Thoracic aorta (tissue), 2 donors: ENCODE results near the gene PROCR. TPM values are rescaled to one million over a fixed set of nuclear protein-coding genes. Genes with fewer than 3 reads are reported as not detected.
"Not testable (repeated sequence)": the region's sequence is repeated elsewhere in the genome, so short reads cannot be mapped to it uniquely, and the experiment has no call there.

Experiments used
- ATAC-seq: fragments of 150-250 bp; one replicate; pipeline ENCODE4 v1.8.0; 2017; ENCODE audit warnings: low read depth; ENCODE audit not compliant: insufficient number of reproducible peaks, low FRiP score
- DNase-seq: peaks from one replicate; pipeline ENCODE4 v3.0.0-alpha.2; 2020; ENCODE audit warnings: low spot score
- H3K27ac ChIP-seq, 2 donors: fragments of 200-600 bp; sonication (generic); 1 replicate in 1 of 2; 2 replicates in 1 of 2; pipeline ENCODE4 v1.5.1; 2016; ENCODE audit warnings: mild to moderate bottlenecking in 2 of 2, moderate library complexity in 2 of 2
- H3K27me3 ChIP-seq: fragments of 200-600 bp; sonication (generic); replicated peaks from 2 replicates; pipeline ENCODE4 v1.6.0; 2016; ENCODE audit warnings: mild to moderate bottlenecking; ENCODE audit not compliant: insufficient read depth
- H3K36me3 ChIP-seq: fragments of 200-600 bp; sonication (generic); one replicate; pipeline ENCODE4 v1.5.1; 2016
- H3K4me1 ChIP-seq, 2 donors: fragments of 200-600 bp; sonication (generic); 1 replicate in 1 of 2; 2 replicates in 1 of 2; pipeline versions ENCODE4 v1.5.1 to v1.6.0; 2016; ENCODE audit warnings: low read depth in 2 of 2, mild to moderate bottlenecking in 1 of 2; ENCODE audit not compliant: control insufficient read depth in 1 of 2
- H3K4me3 ChIP-seq: fragments of 200-600 bp; sonication (generic); 2 replicates; pipeline ENCODE4 v1.5.1; 2016; ENCODE audit warnings: mild to moderate bottlenecking
- H3K9me3 ChIP-seq: fragments of 200-600 bp; sonication (generic); 2 replicates; pipeline ENCODE4 v1.5.1; 2016
- total RNA-seq, 2 donors: library from RNA; depleted of rRNA; stranded (reverse); fragments of >200 nt; gene quantifications; one replicate each; pipeline versions ENCODE4 v1.1.0 to v1.2.3, GENCODE V29; 2016
- TF ChIP-seq, protein P1 (sequence below): fragments of 200-600 bp; sonication (generic); IDR thresholded peaks from one replicate; pipeline ENCODE4 v1.5.1; 2019; ENCODE audit warnings: antibody characterized with exemption

Gene PROCR
- total RNA-seq, 2 donors from 2014 or later = 66.9 to 74.7 TPM

DNA sequence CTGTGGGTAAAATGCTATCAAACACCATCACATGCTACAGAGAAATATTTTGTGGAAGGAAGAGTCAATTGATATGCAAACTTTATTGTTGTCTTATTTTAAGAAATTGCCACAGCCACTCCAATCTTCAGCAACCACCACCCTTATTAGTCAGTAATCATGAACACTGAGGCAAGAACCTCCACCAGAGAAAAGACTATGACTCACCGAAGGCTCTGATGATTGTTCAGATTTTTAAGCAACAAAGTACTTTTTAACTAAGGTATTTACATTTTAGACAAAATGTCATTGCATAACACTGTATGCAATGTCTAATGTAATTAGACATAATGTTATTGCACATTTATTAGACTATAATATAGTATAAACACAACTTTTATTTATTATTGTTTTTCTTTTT is 28.4 kb downstream of the PROCR start:
- Histone ChIP-seq H3K27me3 (no peaks in the 10 kb centered on the region), H3K36me3 (no peaks in the 10 kb centered on the region), H3K27ac (no peak overlapping the region), H3K4me3 (no peak overlapping the region), H3K9me3 (peaks cover 12% of the 10 kb centered on the region), H3K4me1 (no peaks in the 10 kb centered on the region)
- no peak for DNase-seq
- TF ChIP-seq, protein P1, sequence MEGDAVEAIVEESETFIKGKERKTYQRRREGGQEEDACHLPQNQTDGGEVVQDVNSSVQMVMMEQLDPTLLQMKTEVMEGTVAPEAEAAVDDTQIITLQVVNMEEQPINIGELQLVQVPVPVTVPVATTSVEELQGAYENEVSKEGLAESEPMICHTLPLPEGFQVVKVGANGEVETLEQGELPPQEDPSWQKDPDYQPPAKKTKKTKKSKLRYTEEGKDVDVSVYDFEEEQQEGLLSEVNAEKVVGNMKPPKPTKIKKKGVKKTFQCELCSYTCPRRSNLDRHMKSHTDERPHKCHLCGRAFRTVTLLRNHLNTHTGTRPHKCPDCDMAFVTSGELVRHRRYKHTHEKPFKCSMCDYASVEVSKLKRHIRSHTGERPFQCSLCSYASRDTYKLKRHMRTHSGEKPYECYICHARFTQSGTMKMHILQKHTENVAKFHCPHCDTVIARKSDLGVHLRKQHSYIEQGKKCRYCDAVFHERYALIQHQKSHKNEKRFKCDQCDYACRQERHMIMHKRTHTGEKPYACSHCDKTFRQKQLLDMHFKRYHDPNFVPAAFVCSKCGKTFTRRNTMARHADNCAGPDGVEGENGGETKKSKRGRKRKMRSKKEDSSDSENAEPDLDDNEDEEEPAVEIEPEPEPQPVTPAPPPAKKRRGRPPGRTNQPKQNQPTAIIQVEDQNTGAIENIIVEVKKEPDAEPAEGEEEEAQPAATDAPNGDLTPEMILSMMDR = no peak
- no peak for ATAC-seq

DNA sequence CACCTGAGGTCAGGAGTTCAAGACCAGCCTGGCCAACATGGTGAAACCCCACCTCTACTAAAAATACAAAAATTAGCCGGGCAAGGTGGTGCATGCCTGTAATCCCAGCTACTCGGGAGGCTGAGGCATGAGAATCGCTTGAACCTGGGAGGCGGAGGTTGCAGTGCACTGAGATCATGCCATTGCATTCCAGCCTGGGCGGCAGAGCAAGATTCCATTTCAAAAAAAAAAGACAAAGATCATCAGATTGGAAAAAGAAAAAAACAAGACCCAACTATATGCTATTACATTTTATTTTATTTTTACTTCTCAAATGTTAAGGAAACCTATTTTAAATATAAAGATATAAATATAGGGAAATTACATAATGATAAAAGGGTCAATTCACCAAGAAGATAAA is 29.6 kb downstream of the PROCR start:
- not testable (repeated sequence) for H3K27me3 ChIP-seq, H3K4me3 ChIP-seq, H3K27ac ChIP-seq, H3K36me3 ChIP-seq, ATAC-seq, DNase-seq, H3K4me1 ChIP-seq
- peaks cover 12% of the 10 kb centered on the region for H3K9me3 ChIP-seq

DNA sequence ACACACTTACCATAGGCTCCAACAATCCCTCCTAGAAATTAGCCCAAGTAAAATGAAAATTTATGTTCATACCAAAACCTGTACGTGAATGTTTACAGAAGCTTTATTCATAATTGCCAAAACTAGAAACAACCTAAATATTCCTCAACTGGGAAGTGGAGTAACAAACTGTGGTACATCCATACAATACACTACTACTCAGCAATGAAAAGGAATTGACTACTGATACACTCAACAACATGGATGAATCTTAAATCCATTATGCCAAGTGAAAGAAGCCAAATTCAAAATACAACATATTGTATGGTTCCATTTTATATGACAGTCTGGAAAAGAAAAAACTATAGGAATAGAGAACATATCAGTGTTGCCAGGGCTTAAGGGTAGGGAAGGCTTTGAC is 34.9 kb downstream of the PROCR start:
- Histone ChIP-seq H3K27ac (no peak overlapping the region), H3K27me3 (no peaks in the 10 kb centered on the region), H3K36me3 (no peaks in the 10 kb centered on the region), H3K4me3 (no peak overlapping the region), H3K4me1 (peaks cover 0 to 3% of the 10 kb centered on the region in 2 donors), H3K9me3 (no peaks in the 10 kb centered on the region)
- DNase-seq (no peak), ATAC-seq (no peak)
- TF ChIP-seq, protein P1 = no peak

DNA sequence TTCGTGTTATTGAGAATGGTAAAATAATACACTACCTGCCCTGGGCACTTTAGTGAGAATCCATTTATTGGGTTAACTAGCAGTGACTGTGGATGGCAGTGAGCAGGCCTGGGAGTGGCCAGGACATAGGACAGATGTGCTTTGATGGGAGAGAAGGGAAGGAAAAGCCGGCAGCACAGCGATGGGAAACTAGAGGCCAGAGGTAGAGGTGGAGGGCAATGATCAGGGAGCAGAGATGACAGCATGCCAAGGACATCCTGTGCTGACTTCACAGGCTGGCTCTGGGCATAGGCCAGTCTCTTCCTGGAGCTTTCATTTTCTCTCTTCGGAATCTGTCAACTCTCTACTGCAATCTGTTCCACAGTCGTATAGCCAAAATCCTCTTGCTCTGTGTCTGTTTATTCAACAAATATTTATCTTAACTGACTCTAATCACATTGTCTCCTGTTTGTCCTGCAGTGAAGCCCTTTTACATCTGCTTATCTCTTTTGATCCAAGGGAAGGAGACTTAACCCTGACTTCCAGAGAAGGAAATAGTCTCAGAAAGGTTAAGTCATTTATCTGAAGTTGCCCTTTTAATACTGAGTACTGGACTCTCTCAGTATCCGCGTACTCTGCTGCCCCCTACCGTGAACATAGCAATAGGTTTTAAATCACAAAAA is 36.2 kb downstream of the PROCR start:
- DNase-seq (peak; percentile 39), ATAC-seq (peak; percentile 96)
- peak overlapping the region; percentile 45 for H3K4me3 ChIP-seq
- H3K27me3 ChIP-seq = no peaks in the 10 kb centered on the region
- TF ChIP-seq, protein P1 = peak; percentile 78
- no peaks in the 10 kb centered on the region for H3K36me3 ChIP-seq
- H3K27ac ChIP-seq = peak overlapping the region; percentile 52 to 55
- H3K4me1 ChIP-seq = peaks cover 0 to 3% of the 10 kb centered on the region in 2 donors
- no peaks in the 10 kb centered on the region for H3K9me3 ChIP-seq

DNA sequence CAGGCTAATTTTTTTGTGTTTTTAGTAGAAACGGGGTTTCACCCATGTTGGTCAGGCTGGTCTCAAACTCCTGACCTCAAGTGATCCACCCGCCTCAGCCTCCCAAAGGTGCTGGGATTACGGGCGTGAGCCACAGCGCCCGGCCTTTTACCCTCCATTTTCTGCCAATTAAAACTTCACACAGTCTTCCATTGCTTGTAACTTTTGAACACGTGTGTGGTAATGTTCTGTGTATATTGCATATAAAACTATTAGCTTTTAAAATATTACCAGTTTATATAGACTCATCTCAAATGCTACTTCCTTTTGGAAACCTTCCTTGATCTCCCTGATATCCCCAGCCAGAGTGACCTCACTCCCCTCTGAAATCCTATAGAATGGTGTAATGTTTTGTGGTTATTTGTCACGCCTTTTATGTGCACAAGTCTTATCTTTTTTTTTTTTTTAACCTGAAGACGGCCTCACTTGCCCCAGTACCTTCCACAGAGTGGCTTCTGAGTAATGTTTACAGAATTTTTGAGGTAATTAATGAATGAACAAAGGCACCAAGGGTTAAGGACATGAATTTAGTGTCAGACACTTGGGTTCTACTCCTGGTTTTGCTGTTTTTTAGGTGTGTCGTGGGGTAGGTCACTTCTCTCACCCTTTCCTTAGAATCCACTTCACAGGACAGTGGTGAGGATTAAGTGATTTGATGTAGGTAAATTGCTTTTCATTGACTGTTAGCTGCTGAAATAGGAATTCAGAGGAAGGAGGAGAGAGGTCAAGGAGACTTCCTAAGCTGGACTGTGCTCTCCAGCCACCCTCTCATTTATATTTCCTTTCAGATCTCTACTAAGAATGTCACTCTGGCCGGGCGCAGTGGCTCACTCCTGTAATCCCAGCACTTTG is 43.4 kb downstream of the PROCR start:
- ATAC-seq = no peak
- peaks cover 4% of the 10 kb centered on the region for H3K36me3 ChIP-seq

More for the DNA sequence above, 43.4 kb downstream of the PROCR start:
- Histone ChIP-seq H3K27me3 (no peaks in the 10 kb centered on the region), H3K27ac (no peak overlapping the region), H3K9me3 (no peaks in the 10 kb centered on the region), H3K4me1 (no peaks in the 10 kb centered on the region), H3K4me3 (no peak overlapping the region)
- no peak for DNase-seq
- TF ChIP-seq, protein P1 = no peak
